ENCODE data around the gene KCNJ6.

KCNJ6 gene

GRCh38 chr21:37626320-37626719 is 289.9 kb downstream of the KCNJ6 start:
- Histone ChIP-seq H3K4me2 (ENCODE audit: low read length, poor library complexity, severe bottlenecking) (no peak overlapping the region), H2BK120ac (ENCODE audit: low read depth, low read length) (no peak overlapping the region), H3K79me1 (replicated peaks; ENCODE audit: low read length, poor library complexity, severe bottlenecking) (no peaks in the 10 kb centered on the region), H3K4me3 (ENCODE audit: insufficient read depth in 1 of 2, low read depth in 1 of 2, low read length in 2 of 2) (no peak overlapping the region), H3K4me1 (ENCODE audit: control insufficient read depth, insufficient read depth, low read depth, low read length) (no peaks in the 10 kb centered on the region), H2BK5ac (ENCODE audit: low read depth, low read length, poor library complexity, severe bottlenecking) (no peak overlapping the region), H3K4ac (ENCODE audit: low read depth in 1 of 2, low read length in 2 of 2) (no peak overlapping the region), H2AK5ac (ENCODE audit: low read length, severe bottlenecking) (no peak overlapping the region), H2AFZ (ENCODE audit: low read depth, low read length) (no peak overlapping the region), H2BK12ac (ENCODE audit: low read length in 2 of 2) (no peak overlapping the region), H4K8ac (ENCODE audit: low read length) (no peak overlapping the region), H3K14ac (ENCODE audit: low read length in 2 of 2) (no peak overlapping the region), H3K23ac (ENCODE audit: low read length in 2 of 2) (no peak overlapping the region), H3K27ac (ENCODE audit: low read length, poor library complexity, severe bottlenecking) (no peak overlapping the region), H2BK15ac (ENCODE audit: low read depth, poor library complexity, severe bottlenecking) (no peak overlapping the region), H3K9me3 (ENCODE audit: control insufficient read depth, low read length) (peaks cover 3% of the 10 kb centered on the region), H3K9ac (ENCODE audit: low read length) (no peak overlapping the region), H3K27me3 (ENCODE audit: control insufficient read depth in 1 of 2, insufficient read depth in 1 of 2, low read length in 2 of 2) (peaks cover 0 to 27% of the 10 kb centered on the region in 2 experiments), H4K91ac (ENCODE audit: low read length) (no peak overlapping the region), H3K36me3 (ENCODE audit: control insufficient read depth in 1 of 2, insufficient read depth in 2 of 2, low read depth in 1 of 2, low read length in 2 of 2) (peaks cover 0 to 3% of the 10 kb centered on the region in 2 experiments), H3K18ac (ENCODE audit: low read depth in 1 of 2, low read length in 2 of 2) (no peak overlapping the region)
- 77% methylated on average over 4 of the region's 6 CpGs for WGBS
- DNase-seq: no peak

DNA sequence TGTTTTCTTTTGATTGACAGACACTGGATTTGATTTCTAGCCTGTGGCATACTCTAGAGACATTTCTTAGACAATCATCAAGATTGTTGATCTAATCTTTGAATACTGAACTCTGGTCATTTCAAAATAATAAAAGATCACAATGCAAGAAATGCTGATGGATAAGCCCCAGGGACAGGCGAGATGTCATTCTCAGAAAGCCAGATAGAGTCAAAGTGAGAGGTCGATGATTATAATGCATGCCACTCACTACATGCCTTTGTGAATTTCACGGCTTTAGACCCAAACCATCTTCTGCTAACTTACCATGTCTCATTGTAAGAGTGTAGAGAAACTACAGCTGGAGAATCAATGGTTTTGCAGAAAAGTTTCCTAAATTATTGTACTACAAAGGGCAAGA is 292.6 kb downstream of the KCNJ6 start:
- peaks cover 3% of the 10 kb centered on the region for H3K9me3 ChIP-seq (ENCODE audit: control insufficient read depth, low read length)
- H2AK5ac ChIP-seq (ENCODE audit: low read length, severe bottlenecking): no peak overlapping the region
- no peak overlapping the region for H2BK15ac ChIP-seq (ENCODE audit: low read depth, poor library complexity, severe bottlenecking)
- no peak overlapping the region for H4K8ac ChIP-seq (ENCODE audit: low read length)
- H2BK12ac ChIP-seq (ENCODE audit: low read length in 2 of 2): no peak overlapping the region
- H3K4me3 ChIP-seq (ENCODE audit: insufficient read depth in 1 of 2, low read depth in 1 of 2, low read length in 2 of 2): no peak overlapping the region
- peaks cover 0 to 22% of the 10 kb centered on the region in 2 experiments for H3K27me3 ChIP-seq (ENCODE audit: control insufficient read depth in 1 of 2, insufficient read depth in 1 of 2, low read length in 2 of 2)
- H3K18ac ChIP-seq (ENCODE audit: low read depth in 1 of 2, low read length in 2 of 2): no peak overlapping the region
- H4K91ac ChIP-seq (ENCODE audit: low read length): no peak overlapping the region
- H3K4me1 ChIP-seq (ENCODE audit: control insufficient read depth, insufficient read depth, low read depth, low read length): no peaks in the 10 kb centered on the region
- H3K79me1 ChIP-seq (replicated peaks; ENCODE audit: low read length, poor library complexity, severe bottlenecking): no peaks in the 10 kb centered on the region
- H3K36me3 ChIP-seq (ENCODE audit: control insufficient read depth in 1 of 2, insufficient read depth in 2 of 2, low read depth in 1 of 2, low read length in 2 of 2): peaks cover 0 to 3% of the 10 kb centered on the region in 2 experiments
- H3K23ac ChIP-seq (ENCODE audit: low read length in 2 of 2): no peak overlapping the region
- H3K4me2 ChIP-seq (ENCODE audit: low read length, poor library complexity, severe bottlenecking): no peak overlapping the region
- H3K9ac ChIP-seq (ENCODE audit: low read length): no peak overlapping the region
- 96% methylated on average over 2 of the region's 3 CpGs for WGBS
- DNase-seq: no peak
- H2AFZ ChIP-seq (ENCODE audit: low read depth, low read length): no peak overlapping the region
- H3K14ac ChIP-seq (ENCODE audit: low read length in 2 of 2): no peak overlapping the region
- H3K4ac ChIP-seq (ENCODE audit: low read depth in 1 of 2, low read length in 2 of 2): no peak overlapping the region
- no peak overlapping the region for H3K27ac ChIP-seq (ENCODE audit: low read length, poor library complexity, severe bottlenecking)
- no peak overlapping the region for H2BK120ac ChIP-seq (ENCODE audit: low read depth, low read length)
- no peak overlapping the region for H2BK5ac ChIP-seq (ENCODE audit: low read depth, low read length, poor library complexity, severe bottlenecking)

- H3K4me3 ChIP-seq (ENCODE audit: insufficient read depth in 1 of 2, low read depth in 1 of 2, low read length in 2 of 2): no peak overlapping the region
- H3K9me3 ChIP-seq (ENCODE audit: control insufficient read depth, low read length): peaks cover under 1% of the 10 kb centered on the region
- H3K27me3 ChIP-seq (ENCODE audit: control insufficient read depth in 1 of 2, insufficient read depth in 1 of 2, low read length in 2 of 2): peaks cover 0 to 22% of the 10 kb centered on the region in 2 experiments
- no peak overlapping the region for H3K27ac ChIP-seq (ENCODE audit: low read length, poor library complexity, severe bottlenecking)
- H3K18ac ChIP-seq (ENCODE audit: low read depth in 1 of 2, low read length in 2 of 2): no peak overlapping the region
- no peak overlapping the region for H4K8ac ChIP-seq (ENCODE audit: low read length)
- H3K36me3 ChIP-seq (ENCODE audit: control insufficient read depth in 1 of 2, insufficient read depth in 2 of 2, low read depth in 1 of 2, low read length in 2 of 2): peaks cover 0 to 3% of the 10 kb centered on the region in 2 experiments
- H2BK12ac ChIP-seq (ENCODE audit: low read length in 2 of 2): no peak overlapping the region
- no peak overlapping the region for H2BK5ac ChIP-seq (ENCODE audit: low read depth, low read length, poor library complexity, severe bottlenecking)
- no peak overlapping the region for H3K14ac ChIP-seq (ENCODE audit: low read length in 2 of 2)
- no peak overlapping the region for H4K91ac ChIP-seq (ENCODE audit: low read length)
- no peaks in the 10 kb centered on the region for H3K79me1 ChIP-seq (replicated peaks; ENCODE audit: low read length, poor library complexity, severe bottlenecking)
- no peaks in the 10 kb centered on the region for H3K4me1 ChIP-seq (ENCODE audit: control insufficient read depth, insufficient read depth, low read depth, low read length)
- H3K23ac ChIP-seq (ENCODE audit: low read length in 2 of 2): no peak overlapping the region
- no peak overlapping the region for H2BK120ac ChIP-seq (ENCODE audit: low read depth, low read length)
- H2AK5ac ChIP-seq (ENCODE audit: low read length, severe bottlenecking): no peak overlapping the region
- 89% methylated on average over 3 of the region's 3 CpGs for WGBS
- no peak overlapping the region for H3K4me2 ChIP-seq (ENCODE audit: low read length, poor library complexity, severe bottlenecking)
- H2BK15ac ChIP-seq (ENCODE audit: low read depth, poor library complexity, severe bottlenecking): no peak overlapping the region
- DNase-seq: no peak
- H2AFZ ChIP-seq (ENCODE audit: low read depth, low read length): no peak overlapping the region
- H3K9ac ChIP-seq (ENCODE audit: low read length): no peak overlapping the region
- H3K4ac ChIP-seq (ENCODE audit: low read depth in 1 of 2, low read length in 2 of 2): no peak overlapping the region
These were observed 293.1 kb downstream of the KCNJ6 start for GRCh38 chr21:37623183-37623582.

DNA sequence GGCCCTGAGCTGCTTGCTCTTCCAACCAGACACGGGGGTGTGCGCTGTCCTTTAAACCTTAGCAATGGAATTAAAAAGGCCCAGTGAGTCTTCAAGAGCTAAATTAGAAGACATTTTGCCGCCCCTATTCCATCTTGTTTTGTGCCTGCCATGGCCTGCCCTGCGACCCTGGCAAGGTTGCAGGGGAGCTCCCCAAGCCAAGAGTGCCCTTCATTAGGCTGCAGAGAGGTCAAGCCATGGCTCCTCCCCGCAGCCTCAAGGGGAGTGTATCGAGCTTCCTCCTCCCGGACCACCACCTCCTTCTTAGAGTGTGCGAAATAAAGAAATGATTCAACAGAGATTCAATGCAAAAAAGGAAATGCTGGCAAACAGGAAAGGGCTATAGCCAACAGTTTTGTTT is 293.5 kb downstream of the KCNJ6 start:
- Histone ChIP-seq H3K4ac (ENCODE audit: low read depth in 1 of 2, low read length in 2 of 2) (no peak overlapping the region), H2AFZ (ENCODE audit: low read depth, low read length) (no peak overlapping the region), H3K23ac (ENCODE audit: low read length in 2 of 2) (no peak overlapping the region), H2AK5ac (ENCODE audit: low read length, severe bottlenecking) (no peak overlapping the region), H3K4me2 (ENCODE audit: low read length, poor library complexity, severe bottlenecking) (no peak overlapping the region), H2BK5ac (ENCODE audit: low read depth, low read length, poor library complexity, severe bottlenecking) (no peak overlapping the region), H3K27ac (ENCODE audit: low read length, poor library complexity, severe bottlenecking) (no peak overlapping the region), H3K18ac (ENCODE audit: low read depth in 1 of 2, low read length in 2 of 2) (no peak overlapping the region), H4K91ac (ENCODE audit: low read length) (no peak overlapping the region), H3K9me3 (ENCODE audit: control insufficient read depth, low read length) (no peaks in the 10 kb centered on the region), H4K8ac (ENCODE audit: low read length) (no peak overlapping the region), H2BK12ac (ENCODE audit: low read length in 2 of 2) (no peak overlapping the region), H2BK15ac (ENCODE audit: low read depth, poor library complexity, severe bottlenecking) (no peak overlapping the region), H3K4me3 (ENCODE audit: insufficient read depth in 1 of 2, low read depth in 1 of 2, low read length in 2 of 2) (no peak overlapping the region), H3K36me3 (ENCODE audit: control insufficient read depth in 1 of 2, insufficient read depth in 2 of 2, low read depth in 1 of 2, low read length in 2 of 2) (peaks cover 0 to 3% of the 10 kb centered on the region in 2 experiments), H3K14ac (ENCODE audit: low read length in 2 of 2) (no peak overlapping the region), H3K4me1 (ENCODE audit: control insufficient read depth, insufficient read depth, low read depth, low read length) (no peaks in the 10 kb centered on the region), H3K79me1 (replicated peaks; ENCODE audit: low read length, poor library complexity, severe bottlenecking) (no peaks in the 10 kb centered on the region), H2BK120ac (ENCODE audit: low read depth, low read length) (no peak overlapping the region), H3K27me3 (ENCODE audit: control insufficient read depth in 1 of 2, insufficient read depth in 1 of 2, low read length in 2 of 2) (peaks cover 0 to 25% of the 10 kb centered on the region in 2 experiments), H3K9ac (ENCODE audit: low read length) (no peak overlapping the region)
- no peak for DNase-seq
- WGBS: 94% methylated on average over 7 of the region's 8 CpGs

Measured in mesenchymal stem cell (in vitro differentiated cells and primary cell).